Neural progenitor cell (in vitro differentiated cells): Measurements from ENCODE around the gene ATXN10. TPM values are rescaled to one million over a fixed set of nuclear protein-coding genes. Genes with fewer than 3 reads are reported as not detected.
A peak's percentile ranks its signal among the peaks of the same experiment; 100 is the strongest.

ENCODE experiments used
- DNase-seq: peaks from one replicate; pipeline ENCODE4 v3.0.0-alpha.2; 2016; ENCODE audit warnings: low spot score
- H2AFZ ChIP-seq: fragments of 200-600 bp; sonication (generic); replicated peaks from 2 replicates; pipeline ENCODE4 v1.6.1; 2016; ENCODE audit warnings: antibody characterized with exemption
- H3F3A ChIP-seq: fragments of 200-600 bp; sonication (generic); 2 replicates; pipeline ENCODE4 v1.6.1; 2016; ENCODE audit warnings: antibody characterized with exemption, low read depth
- H3K27ac ChIP-seq: fragments of 200-600 bp; sonication (generic); 2 replicates; pipeline ENCODE4 v1.5.1; 2016; ENCODE audit warnings: mild to moderate bottlenecking
- H3K27me3 ChIP-seq: fragments of 200-600 bp; sonication (generic); 2 replicates; pipeline ENCODE4 v1.6.1; 2016; ENCODE audit warnings: mild to moderate bottlenecking, moderate library complexity
- H3K36me3 ChIP-seq: fragments of 200-600 bp; sonication (generic); 2 replicates; pipeline ENCODE4 v1.5.1; 2016
- H3K4me1 ChIP-seq: fragments of 200-600 bp; sonication (generic); 2 replicates; pipeline ENCODE4 v1.6.1; 2016; ENCODE audit warnings: mixed run types
- H3K4me2 ChIP-seq: fragments of 200-600 bp; sonication (generic); 2 replicates; pipeline ENCODE4 v1.6.1; 2016
- H3K4me3 ChIP-seq: fragments of 200-600 bp; sonication (generic); 2 replicates; pipeline ENCODE4 v1.5.1; 2016
- H3K79me2 ChIP-seq: fragments of 200-600 bp; sonication (generic); 2 replicates; pipeline ENCODE4 v1.6.1; 2016; ENCODE audit warnings: low read depth
- H3K9ac ChIP-seq: fragments of 200-600 bp; sonication (generic); 2 replicates; pipeline ENCODE4 v1.6.1; 2016
- H3K9me3 ChIP-seq: fragments of 200-600 bp; sonication (generic); 2 replicates; pipeline ENCODE4 v1.5.1; 2016; ENCODE audit warnings: low read depth
- H4K20me1 ChIP-seq: fragments of 200-600 bp; sonication (generic); 2 replicates; pipeline ENCODE4 v1.6.1; 2016; ENCODE audit warnings: low read depth
- H3K27ac Mint-ChIP-seq: 3 replicates; pipeline ENCODE4 v1.8.0; 2021; ENCODE audit warnings: mixed read lengths
- H3K27me3 Mint-ChIP-seq: 2 replicates; pipeline ENCODE4 v1.8.0; 2022; ENCODE audit warnings: low read depth, mild to moderate bottlenecking, inconsistent platforms, moderate library complexity, mixed read lengths; ENCODE audit not compliant: insufficient read depth
- H3K36me3 Mint-ChIP-seq: 3 replicates; pipeline ENCODE4 v1.8.0; 2021; ENCODE audit warnings: mixed read lengths
- H3K4me1 Mint-ChIP-seq: 3 replicates; pipeline ENCODE4 v1.8.0; 2021; ENCODE audit warnings: mixed read lengths
- H3K4me3 Mint-ChIP-seq: 3 replicates; pipeline ENCODE4 v1.8.0; 2021; ENCODE audit warnings: mild to moderate bottlenecking, moderate library complexity, mixed read lengths
- H3K9me3 Mint-ChIP-seq: 3 replicates; pipeline ENCODE4 v1.8.0; 2020; ENCODE audit warnings: mixed read lengths
- EZH2 ChIP-seq: fragments of 200-600 bp; sonication (generic); IDR thresholded peaks from 2 replicates; pipeline ENCODE4 v1.6.1; 2017; ENCODE audit warnings: antibody characterized with exemption, mild to moderate bottlenecking, moderate library complexity
- EZH2phosphoT487 ChIP-seq: fragments of 200-600 bp; sonication (generic); IDR thresholded peaks from 2 replicates; pipeline ENCODE4 v1.6.1; 2017; ENCODE audit warnings: antibody characterized with exemption
- total RNA-seq: library from RNA; depleted of rRNA; stranded (reverse); fragments of >200 nt; gene quantifications from 2 replicates; pipeline ENCODE4 v1.2.3, GENCODE V29; 2015; ENCODE audit warnings: low replicate concordance
- TF ChIP-seq, protein P1 (sequence below): fragments of 200-600 bp; sonication (generic); IDR thresholded peaks from 2 replicates; pipeline ENCODE4 v1.5.1; 2017; ENCODE audit warnings: antibody characterized with exemption, mild to moderate bottlenecking

The ATXN10 gene
- total RNA-seq, 1 donor from 2014 or later: 168 TPM

- H3K9me3 Mint-ChIP-seq: no peaks in the 10 kb centered on the region
- H3K9ac ChIP-seq: no peak overlapping the region
- H3K79me2 ChIP-seq: no peaks in the 10 kb centered on the region
- peaks cover 4% of the 10 kb centered on the region for H4K20me1 ChIP-seq
- H3K27ac ChIP-seq: no peak overlapping the region
- no peak overlapping the region for H2AFZ ChIP-seq
- no peak for DNase-seq
- peaks cover 17% of the 10 kb centered on the region for H3F3A ChIP-seq
- peaks cover 38% of the 10 kb centered on the region for H3K4me1 Mint-ChIP-seq
- H3K36me3 ChIP-seq: no peaks in the 10 kb centered on the region
- H3K4me3 Mint-ChIP-seq: no peak overlapping the region
- peaks cover 10% of the 10 kb centered on the region for H3K4me1 ChIP-seq
- peaks cover 17% of the 10 kb centered on the region for H3K27me3 Mint-ChIP-seq
- no peak overlapping the region for H3K4me3 ChIP-seq
- H3K4me2 ChIP-seq: no peak overlapping the region
- peaks cover 10% of the 10 kb centered on the region for H3K27me3 ChIP-seq
- no peaks in the 10 kb centered on the region for H3K9me3 ChIP-seq
- no peaks in the 10 kb centered on the region for H3K36me3 Mint-ChIP-seq
- H3K27ac Mint-ChIP-seq: peak overlapping the region; percentile 62
- TF ChIP-seq EZH2 (no peak), EZH2phosphoT487 (no peak)
- TF ChIP-seq, protein P1, sequence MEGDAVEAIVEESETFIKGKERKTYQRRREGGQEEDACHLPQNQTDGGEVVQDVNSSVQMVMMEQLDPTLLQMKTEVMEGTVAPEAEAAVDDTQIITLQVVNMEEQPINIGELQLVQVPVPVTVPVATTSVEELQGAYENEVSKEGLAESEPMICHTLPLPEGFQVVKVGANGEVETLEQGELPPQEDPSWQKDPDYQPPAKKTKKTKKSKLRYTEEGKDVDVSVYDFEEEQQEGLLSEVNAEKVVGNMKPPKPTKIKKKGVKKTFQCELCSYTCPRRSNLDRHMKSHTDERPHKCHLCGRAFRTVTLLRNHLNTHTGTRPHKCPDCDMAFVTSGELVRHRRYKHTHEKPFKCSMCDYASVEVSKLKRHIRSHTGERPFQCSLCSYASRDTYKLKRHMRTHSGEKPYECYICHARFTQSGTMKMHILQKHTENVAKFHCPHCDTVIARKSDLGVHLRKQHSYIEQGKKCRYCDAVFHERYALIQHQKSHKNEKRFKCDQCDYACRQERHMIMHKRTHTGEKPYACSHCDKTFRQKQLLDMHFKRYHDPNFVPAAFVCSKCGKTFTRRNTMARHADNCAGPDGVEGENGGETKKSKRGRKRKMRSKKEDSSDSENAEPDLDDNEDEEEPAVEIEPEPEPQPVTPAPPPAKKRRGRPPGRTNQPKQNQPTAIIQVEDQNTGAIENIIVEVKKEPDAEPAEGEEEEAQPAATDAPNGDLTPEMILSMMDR: no peak
Observed at GRCh38 chr22:45629469-45630089, 42.1 kb upstream of the ATXN10 start.

GRCh38 chr22:45630436-45630835 is 41.2 kb upstream of the ATXN10 start:
- Histone ChIP-seq H4K20me1 (peaks cover 4% of the 10 kb centered on the region), H3F3A (peaks cover 17% of the 10 kb centered on the region), H3K27me3 (peaks cover 10% of the 10 kb centered on the region), H3K4me2 (no peak overlapping the region), H3K79me2 (no peaks in the 10 kb centered on the region), H3K4me1 (peaks cover 10% of the 10 kb centered on the region), H3K9me3 (no peaks in the 10 kb centered on the region), H3K36me3 (no peaks in the 10 kb centered on the region), H2AFZ (no peak overlapping the region), H3K4me3 (no peak overlapping the region), H3K27ac (no peak overlapping the region), H3K9ac (no peak overlapping the region)
- Mint-ChIP-seq H3K9me3 (no peaks in the 10 kb centered on the region), H3K36me3 (no peaks in the 10 kb centered on the region), H3K27ac (no peak overlapping the region), H3K4me1 (peaks cover 38% of the 10 kb centered on the region), H3K27me3 (peaks cover 17% of the 10 kb centered on the region), H3K4me3 (no peak overlapping the region)
- no peak for TF ChIP-seq EZH2
- TF ChIP-seq EZH2phosphoT487: no peak
- TF ChIP-seq, protein P1: no peak
- DNase-seq: no peak

DNA sequence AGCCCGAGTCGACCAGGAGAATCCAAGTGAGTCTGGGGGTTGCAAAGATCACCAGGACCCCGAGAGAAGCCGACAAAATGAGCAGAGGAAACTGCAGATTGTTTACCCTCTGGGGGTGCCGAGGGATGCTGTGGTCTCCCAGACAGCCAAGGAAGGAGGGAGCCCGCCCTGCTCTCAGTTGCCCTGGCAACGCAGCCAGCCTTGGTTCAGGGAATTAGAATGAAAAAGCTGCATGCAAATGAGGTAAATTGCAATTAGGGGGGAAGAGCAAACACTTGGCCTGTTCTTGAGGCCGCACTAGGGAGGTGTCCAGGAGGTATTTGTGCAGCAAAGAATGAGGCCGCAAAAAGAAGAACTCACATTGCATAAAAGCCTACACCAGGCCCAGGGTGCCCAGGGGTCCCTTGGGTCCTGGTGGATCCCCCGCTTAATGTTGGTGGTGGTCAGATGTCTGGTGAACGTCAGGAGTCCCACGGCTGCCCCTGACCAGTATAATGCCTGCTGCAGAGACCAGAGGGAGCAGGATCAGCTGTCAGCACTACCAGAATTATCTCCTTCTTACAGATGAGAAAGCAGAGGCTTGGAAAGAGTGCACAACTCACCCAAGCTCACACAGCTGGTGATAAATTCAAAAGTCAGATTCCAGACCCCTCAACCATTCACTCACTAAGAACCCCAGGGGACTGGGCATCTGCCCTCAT is 40.3 kb upstream of the ATXN10 start:
- no peaks in the 10 kb centered on the region for H3K36me3 Mint-ChIP-seq
- DNase-seq: peak; percentile 33
- no peak for TF ChIP-seq EZH2
- TF ChIP-seq, protein P1: no peak
- TF ChIP-seq EZH2phosphoT487: no peak
- Histone ChIP-seq H3K4me2 (no peak overlapping the region), H4K20me1 (peaks cover 4% of the 10 kb centered on the region), H2AFZ (no peak overlapping the region), H3K9me3 (no peaks in the 10 kb centered on the region), H3K79me2 (no peaks in the 10 kb centered on the region), H3K36me3 (no peaks in the 10 kb centered on the region), H3K27me3 (peaks cover 10% of the 10 kb centered on the region), H3K4me1 (peaks cover 10% of the 10 kb centered on the region), H3K4me3 (no peak overlapping the region), H3K9ac (no peak overlapping the region), H3K27ac (no peak overlapping the region), H3F3A (peaks cover 17% of the 10 kb centered on the region)
- peaks cover 38% of the 10 kb centered on the region for H3K4me1 Mint-ChIP-seq
- H3K27ac Mint-ChIP-seq: peak overlapping the region; percentile 47
- no peaks in the 10 kb centered on the region for H3K9me3 Mint-ChIP-seq
- peaks cover 13% of the 10 kb centered on the region for H3K27me3 Mint-ChIP-seq
- no peak overlapping the region for H3K4me3 Mint-ChIP-seq
